HepG2 (cell line): ENCODE measurements around the gene GPX2. TPM values are rescaled to one million over a fixed set of nuclear protein-coding genes. Genes with fewer than 3 reads are reported as not detected.
A peak's percentile ranks its signal among the peaks of the same experiment; 100 is the strongest.

ENCODE experiments used
- ATAC-seq: fragments of 200-7000 bp; cut with Tn5 transposase; 3 replicates; pipeline ENCODE4 v1.9.1; 2020; ENCODE audit warnings: mild to moderate bottlenecking, moderate library complexity
- BruUV-seq: library from RNA; stranded (reverse); fragments of 400-500 nt; replicated peaks from 2 replicates; lab custom pipeline; 2021; lab: Mats Ljungman, UMichigan
- CTCF ChIA-PET: fragments of 300-600 bp; formaldehyde crosslinking; extraction: SDS; loops from one replicate; lab custom pipeline; 2021; ENCODE audit warnings: low total read pairs, inconsistent platforms, low intra/inter-chr PET ratio; lab: Yijun Ruan, JAX
- POLR2A ChIA-PET: fragments of 350-600 bp; sonication (Branson Sonifier 250); formaldehyde crosslinking; loops from one replicate; lab custom pipeline; 2020; ENCODE audit warnings: antibody characterized with exemption, inconsistent platforms; lab: Yijun Ruan, JAX
- DNase-seq: peaks from one replicate; pipeline ENCODE4 v3.0.0-alpha.2; 2015; ENCODE audit warnings: low spot score
- FAIRE-seq: peaks from 3 replicates; lab custom pipeline; 2011; peaks lifted over from hg19 to GRCh38; lab: Jason Lieb, UNC
- H2AFZ ChIP-seq: one replicate; pipeline ENCODE4 v1.6.1; 2011; ENCODE audit warnings: low read length, inconsistent platforms
- H3K27ac ChIP-seq: fragments of 300-600 bp; 3 replicates; pipeline ENCODE4 v1.8.0; 2011; ENCODE audit warnings: mixed run types, mild to moderate bottlenecking, mixed read lengths, low read length, inconsistent platforms; ENCODE audit not compliant: insufficient read depth; ENCODE audit errors: extremely low read length
- H3K27me3 ChIP-seq, 2 experiments: fragments of 200-600 bp in 1 of 2; 2 replicates in 1 of 2; 3 replicates in 1 of 2; pipeline versions ENCODE4 v1.6.0 to v1.8.0; 2011; ENCODE audit warnings: low read length in 2 of 2, mild to moderate bottlenecking in 2 of 2, moderate library complexity in 2 of 2, inconsistent platforms in 1 of 2; ENCODE audit not compliant: insufficient read depth in 2 of 2, control insufficient read depth in 1 of 2
- H3K36me3 ChIP-seq, 2 experiments: fragments of 200-600 bp in 1 of 2; replicated peaks in 1 of 2; 2 replicates in 1 of 2; 3 replicates in 1 of 2; pipeline versions ENCODE4 v1.5.1 to v1.8.0; 2011; ENCODE audit warnings: low read length in 2 of 2, inconsistent platforms in 1 of 2; ENCODE audit not compliant: insufficient read depth in 2 of 2, control insufficient read depth in 1 of 2
- H3K4me1 ChIP-seq: 2 replicates; pipeline ENCODE4 v1.5.1; 2012; ENCODE audit warnings: low read length, inconsistent platforms; ENCODE audit not compliant: insufficient read depth
- H3K4me2 ChIP-seq: 2 replicates; pipeline ENCODE4 v1.6.0; 2011; ENCODE audit warnings: low read depth, low read length, inconsistent platforms
- H3K4me3 ChIP-seq, 3 experiments: fragments of 200-600 bp in 1 of 3; sonication (generic), shearing (Covaris generic) in 1 of 3; replicated peaks in 1 of 3; 2 replicates each; pipeline ENCODE4 v1.5.1; 2011 to 2016; ENCODE audit warnings: low read length in 3 of 3, inconsistent platforms in 2 of 3, low read depth in 2 of 3, mild to moderate bottlenecking in 2 of 3, control low read depth in 1 of 3, mixed read lengths in 1 of 3; ENCODE audit not compliant: insufficient read depth in 1 of 3
- H3K79me2 ChIP-seq: one replicate; pipeline ENCODE4 v1.6.1; 2011; ENCODE audit warnings: low read length, inconsistent platforms; ENCODE audit not compliant: insufficient read depth
- H3K9ac ChIP-seq: 2 replicates; pipeline ENCODE4 v1.6.0; 2011; ENCODE audit warnings: mild to moderate bottlenecking, low read depth, low read length, inconsistent platforms; ENCODE audit not compliant: insufficient read depth
- H3K9me3 ChIP-seq: 2 replicates; pipeline ENCODE4 v1.5.1; 2012; ENCODE audit warnings: mild to moderate bottlenecking, low read length
- H4K20me1 ChIP-seq: 2 replicates; pipeline ENCODE4 v1.6.0; 2011; ENCODE audit warnings: inconsistent platforms, mild to moderate bottlenecking, low read length, moderate library complexity; ENCODE audit not compliant: insufficient read depth
- CREM ChIP-seq, 2 experiments: sonication (generic) in 1 of 2; formaldehyde crosslinking in 1 of 2; IDR thresholded peaks; 2 replicates each; pipeline versions ENCODE4 v1.4.0 to v1.6.1; 2016 to 2020; ENCODE audit warnings: antibody characterized with exemption in 1 of 2, mild to moderate bottlenecking in 1 of 2, missing genetic modification reagents in 1 of 2
- CTCF ChIP-seq: sonication (generic); formaldehyde crosslinking; IDR thresholded peaks from 2 replicates; pipeline ENCODE4 v1.5.0; 2020; ENCODE audit warnings: mild to moderate bottlenecking, missing genetic modification reagents, moderate library complexity
- DR1 ChIP-seq: sonication (generic); formaldehyde crosslinking; IDR thresholded peaks from 2 replicates; pipeline ENCODE4 v1.8.0; 2021; ENCODE audit warnings: mild to moderate bottlenecking, missing genetic modification reagents, inconsistent platforms
- ELF3 ChIP-seq: IDR thresholded peaks from 2 replicates; pipeline ENCODE4 v1.6.1; 2016; ENCODE audit warnings: missing genetic modification reagents, missing compliant biosample characterization
- FOXA1 ChIP-seq, 2 experiments: fragments of 450-650 bp in 1 of 2; sonication (generic) in 1 of 2; formaldehyde crosslinking in 1 of 2; IDR thresholded peaks; 2 replicates each; pipeline versions ENCODE4 v1.4.0 to v1.6.1; 2016 to 2020; ENCODE audit warnings: missing genetic modification reagents in 1 of 2
- FOXM1 ChIP-seq: sonication (generic); formaldehyde crosslinking; IDR thresholded peaks from 2 replicates; pipeline ENCODE4 v1.5.0; 2020; ENCODE audit warnings: missing genetic modification reagents
- MAZ ChIP-seq, 2 experiments: sonication (generic) in 1 of 2; formaldehyde crosslinking in 1 of 2; IDR thresholded peaks; 2 replicates each; pipeline versions ENCODE4 v1.5.0 to v1.6.1; 2012 to 2020; ENCODE audit warnings: low read depth in 2 of 2, mild to moderate bottlenecking in 2 of 2, borderline replicate concordance in 1 of 2, improper control_type of control experiment in 1 of 2, low read length in 1 of 2, missing genetic modification reagents in 1 of 2, moderate library complexity in 1 of 2
- MBNL3 ChIP-seq: fragments of 250-450 bp; sonication (Bioruptor Pico); conservative IDR thresholded peaks from 2 replicates; pipeline ENCODE4 v1.8.0; 2022; ENCODE audit warnings: mild to moderate bottlenecking, inconsistent platforms
- NFE2L2 ChIP-seq: fragments of 150-350 bp; IDR thresholded peaks from 2 replicates; pipeline ENCODE4 v1.6.1; 2014; ENCODE audit warnings: low read length
- SOX6 ChIP-seq, 2 experiments: fragments of 450-650 bp in 1 of 2; sonication (generic) in 1 of 2; formaldehyde crosslinking in 1 of 2; IDR thresholded peaks; 2 replicates each; pipeline versions ENCODE4 v1.4.0 to v1.6.1; 2017 to 2020; ENCODE audit warnings: antibody characterized with exemption in 1 of 2, mild to moderate bottlenecking in 1 of 2, missing genetic modification reagents in 1 of 2
- ZBTB33 ChIP-seq: sonication (generic); formaldehyde crosslinking; IDR thresholded peaks from 2 replicates; pipeline ENCODE4 v1.4.0; 2020; ENCODE audit warnings: missing genetic modification reagents
- ZNF510 ChIP-seq: sonication (generic); formaldehyde crosslinking; IDR thresholded peaks from 2 replicates; pipeline ENCODE4 v1.4.0; 2020; ENCODE audit warnings: low read depth, mild to moderate bottlenecking, missing genetic modification reagents
- ZNF543 ChIP-seq: sonication (generic); formaldehyde crosslinking; IDR thresholded peaks from 2 replicates; pipeline ENCODE4 v1.4.0; 2020; ENCODE audit warnings: mild to moderate bottlenecking, missing genetic modification reagents
- ZNF567 ChIP-seq: sonication (generic); formaldehyde crosslinking; IDR thresholded peaks from 2 replicates; pipeline ENCODE4 v1.8.1; 2023; ENCODE audit warnings: mild to moderate bottlenecking, missing genetic modification reagents, borderline replicate concordance
- ZNF710 ChIP-seq: sonication (generic); formaldehyde crosslinking; IDR thresholded peaks from 2 replicates; pipeline ENCODE4 v1.5.0; 2020; ENCODE audit warnings: mild to moderate bottlenecking, missing genetic modification reagents, borderline replicate concordance
- ZNF883 ChIP-seq: sonication (generic); formaldehyde crosslinking; IDR thresholded peaks from 2 replicates; pipeline ENCODE4 v1.5.1; 2020; ENCODE audit warnings: mild to moderate bottlenecking, missing genetic modification reagents; ENCODE audit errors: not compliant biosample characterization
- WGBS: methylation state at CpG from one replicate; pipeline ENCODE4 v1.1.6; 2017; ENCODE audit warnings: low lambda C conversion rate; 5-methylcytosine and 5-hydroxymethylcytosine counted together
- in situ Hi-C: cut with HindIII; loops from 2 replicates; pipeline ENCODE4 v1.10.0; 2017; ENCODE audit warnings: low pct_unique_long_range_greater_than_20kb; ENCODE audit not compliant: extremely low pct_ligation_motif_present
- intact Hi-C: fragments of 100-400 bp; cut with micrococcal nuclease; formaldehyde crosslinking; loops from one replicate; pipeline ENCODE4 v1.10.0; 2022; ENCODE audit not compliant: unreplicated experiment
- polyA plus RNA-seq, 8 experiments: library from polyadenylated mRNA; depleted of rRNA in 3 of 8; stranded (reverse) in 7 of 8; unstranded in 1 of 8; fragments of >200 nt; fragmentation: Illumina TruSeq in 4 of 8; extraction: Trizol in 4 of 8; gene quantifications; 2 replicates each; pipeline versions ENCODE4 v1.2.1 to v1.2.3, GENCODE V29; 2011 to 2016; ENCODE audit warnings: low read depth in 4 of 8, missing spikeins in 1 of 8, mixed read lengths in 1 of 8; ENCODE audit not compliant: insufficient read depth in 1 of 8
- total RNA-seq, 5 experiments: library from RNA; depleted of rRNA; stranded (reverse); fragments of >200 nt; fragmentation: Illumina TruSeq; extraction: Trizol; gene quantifications; 2 replicates each; pipeline ENCODE4 v1.2.3, GENCODE V29; 2016; ENCODE audit warnings: low read depth in 1 of 5

GPX2 gene
- total and polyA plus RNA-seq, 2 of the 13 experiments (the other 11 are each of a cell fraction or from before 2014, with no cell fraction given), result 526 to 674 TPM

GRCh38 chr14:64914237-64915028 is 28.1 kb downstream of the GPX2 start, which contains the start of gene CHURC1:
Gene CHURC1, plus strand, starts transcription at chr14:64914455. Its CDS starts 41 bp downstream, at chr14:64914496.
- Histone ChIP-seq H3K4me2 (peak within 1 kb of the TSS; percentile 92), H3K36me3 (no peaks in the 10 kb centered on the region), H3K9me3 (no peaks in the 10 kb centered on the region), H3K9ac (peak within 1 kb of the TSS; percentile 94), H3K27me3 (no peaks in the 10 kb centered on the region; a peak in 1 of 5 replicates), H3K4me1 (peaks cover 34% of the 10 kb centered on the region), H2AFZ (peak within 1 kb of the TSS; percentile 96), H3K4me3 (peak within 1 kb of the TSS; percentile 86 to 97 (median 90)), H3K79me2 (peaks cover 29% of the 10 kb centered on the region), H3K27ac (peak within 1 kb of the TSS; percentile 78), H4K20me1 (0 out of 2 replicates have a peak, but pooled peaks cover 3% of the 10 kb centered on the region)
- BruUV-seq, result no TSS peak
- DNase-seq (peak; percentile 95), FAIRE-seq (peak; percentile 83), ATAC-seq (peak; percentile 98)
- WGBS, result 0% methylated on average over 17 of the region's 49 CpGs
- in situ Hi-C loops, result no loop called here
- CTCF ChIA-PET, result no interaction called here
- POLR2A ChIA-PET, result interaction anchor here (0.8 to 2.3 kb wide), 9 partner anchors 10 to 129 kb away, joined by 3 to 14 read pairs (median 7); partner anchors contain the start of genes FNTB and GPX2
- intact Hi-C loops, result loop anchor here (1.0 to 2.0 kb wide), 2 partner anchors 24 to 72 kb away; partner anchors contain the start of gene FNTB
- no peak for TF ChIP-seq ZNF567 (CRISPR knock-in tag)
- no peak for TF ChIP-seq NFE2L2
- TF ChIP-seq ZNF710 (CRISPR knock-in tag), result peak; percentile 59; the same call in 1 of the 2 replicates
- TF ChIP-seq FOXM1 (CRISPR knock-in tag), result no peak
- no peak for TF ChIP-seq ZNF510 (CRISPR knock-in tag)
- TF ChIP-seq MAZ (IDR thresholded peaks at IDR 0.05; ENCODE audit: borderline replicate concordance, low read depth, low read length), result no peak
- TF ChIP-seq MAZ (CRISPR knock-in tag; IDR thresholded peaks at IDR 0.05; ENCODE audit: low read depth), result peak; percentile 65; the same call in 1 of the 2 replicates
- TF ChIP-seq SOX6 (IDR thresholded peaks at IDR 0.05), result no peak
- peak; percentile 58 for TF ChIP-seq SOX6 (CRISPR knock-in tag; IDR thresholded peaks at IDR 0.05)
- no peak for TF ChIP-seq MBNL3 (CRISPR knock-in tag)
- peak; percentile 44; the same call in 1 of the 2 replicates for TF ChIP-seq CREM (IDR thresholded peaks at IDR 0.05)
- TF ChIP-seq CREM (CRISPR knock-in tag; IDR thresholded peaks at IDR 0.05), result no peak
- peak; percentile 84 for TF ChIP-seq ELF3 (CRISPR knock-in tag)
- no peak for TF ChIP-seq FOXA1 (IDR thresholded peaks at IDR 0.05)
- peak; percentile 68 for TF ChIP-seq FOXA1 (CRISPR knock-in tag; IDR thresholded peaks at IDR 0.05)
- TF ChIP-seq CTCF (CRISPR knock-in tag), result 0 out of 2 replicates have a peak, but pooled peaks have one; percentile 4
- peak; percentile 76; the same call in 1 of the 2 replicates for TF ChIP-seq ZNF543 (CRISPR knock-in tag)
- TF ChIP-seq ZBTB33, result no peak
- TF ChIP-seq ZNF883 (CRISPR knock-in tag), result peak; percentile 61
- TF ChIP-seq DR1, result no peak; the same call in 1 of the 2 replicates
